GM12878 (cell line): ENCODE measurements around the gene BTBD1. TPM values are rescaled to one million over a fixed set of nuclear protein-coding genes. Genes with fewer than 3 reads are reported as not detected.

Experiments
- ATF7 ChIP-seq: fragments of 450-650 bp; IDR thresholded peaks from 2 replicates; pipeline ENCODE4 v1.6.1; 2016; ENCODE audit warnings: low read depth, mild to moderate bottlenecking
- BCL11A ChIP-seq: IDR thresholded peaks from 2 replicates; pipeline ENCODE4 v1.6.1; 2011; ENCODE audit warnings: low read depth, low read length
- BHLHE40 ChIP-seq, 2 experiments: fragments of 450-650 bp in 1 of 2; IDR thresholded peaks; 2 replicates each; pipeline ENCODE4 v1.6.1; 2011 to 2017; ENCODE audit warnings: low read depth in 2 of 2, borderline replicate concordance in 1 of 2, improper control_type of control experiment in 1 of 2, low read length in 1 of 2, mild to moderate bottlenecking in 1 of 2
- CBFB ChIP-seq: IDR thresholded peaks from 2 replicates; pipeline ENCODE4 v1.6.1; 2016; ENCODE audit warnings: antibody characterized with exemption, low read depth
- ELK1 ChIP-seq: IDR thresholded peaks from 2 replicates; pipeline ENCODE4 v1.6.1; 2012; ENCODE audit warnings: low read depth, low read length, improper control_type of control experiment
- FOXK2 ChIP-seq: fragments of 450-650 bp; IDR thresholded peaks from 2 replicates; pipeline ENCODE4 v1.6.1; 2017; ENCODE audit warnings: mild to moderate bottlenecking, moderate library complexity
- GABPA ChIP-seq: IDR thresholded peaks from 2 replicates; pipeline ENCODE4 v1.6.1; 2014; ENCODE audit warnings: antibody characterized with exemption, low read depth, mild to moderate bottlenecking, inconsistent platforms
- HDAC6 ChIP-seq: fragments of 200-600 bp; sonication (generic); IDR thresholded peaks from one replicate; pipeline ENCODE4 v1.8.0; 2017; ENCODE audit warnings: antibody characterized with exemption; ENCODE audit not compliant: unreplicated experiment
- HDGF ChIP-seq: fragments of 450-650 bp; IDR thresholded peaks from 2 replicates; pipeline ENCODE4 v1.6.1; 2016; ENCODE audit warnings: antibody characterized with exemption
- KAT2A ChIP-seq: conservative IDR thresholded peaks from 2 replicates; pipeline ENCODE4 v1.6.1; 2011; ENCODE audit warnings: low read depth, low read length; ENCODE audit not compliant: control insufficient read depth
- MTA2 ChIP-seq: fragments of 450-650 bp; IDR thresholded peaks from 2 replicates; pipeline ENCODE4 v1.6.1; 2016; ENCODE audit warnings: low read depth, mild to moderate bottlenecking, moderate library complexity
- NFYA ChIP-seq: IDR thresholded peaks from 2 replicates; pipeline ENCODE4 v1.6.1; 2011; ENCODE audit warnings: low read depth, mild to moderate bottlenecking, low read length, improper control_type of control experiment, borderline replicate concordance
- NR2F1 ChIP-seq: fragments of 450-650 bp; conservative IDR thresholded peaks from 2 replicates; pipeline ENCODE4 v1.6.1; 2017; ENCODE audit warnings: mild to moderate bottlenecking
- POLR2A ChIP-seq: IDR thresholded peaks from 2 replicates; pipeline ENCODE4 v1.6.1; 2011; ENCODE audit warnings: low read depth, mild to moderate bottlenecking, low read length
- PRDM15 ChIP-seq: fragments of 450-650 bp; formaldehyde crosslinking; IDR thresholded peaks from 2 replicates; pipeline ENCODE4 v1.4.0; 2020; ENCODE audit warnings: mild to moderate bottlenecking, moderate library complexity
- RAD21 ChIP-seq: IDR thresholded peaks from 2 replicates; pipeline ENCODE4 v1.6.1; 2011; ENCODE audit warnings: mild to moderate bottlenecking, low read depth, low read length, moderate library complexity; ENCODE audit not compliant: insufficient read depth
- RB1 ChIP-seq: fragments of 450-650 bp; formaldehyde crosslinking; IDR thresholded peaks from 2 replicates; pipeline ENCODE4 v1.6.1; 2017; ENCODE audit warnings: mild to moderate bottlenecking, borderline replicate concordance
- SP1 ChIP-seq: IDR thresholded peaks from one replicate; pipeline ENCODE4 v1.6.1; 2011; ENCODE audit warnings: low read depth, low read length
- SREBF2 ChIP-seq: IDR thresholded peaks from 2 replicates; pipeline ENCODE4 v1.6.1; 2012; ENCODE audit warnings: mild to moderate bottlenecking, low read length
- SRF ChIP-seq, 2 experiments: IDR thresholded peaks; 2 replicates each; pipeline ENCODE4 v1.6.1; 2011; ENCODE audit warnings: low read depth in 2 of 2, low read length in 2 of 2, mild to moderate bottlenecking in 1 of 2, moderate library complexity in 1 of 2
- TCF3 ChIP-seq: IDR thresholded peaks from 2 replicates; pipeline ENCODE4 v1.6.1; 2012; ENCODE audit warnings: low read depth, mild to moderate bottlenecking, low read length, borderline replicate concordance; ENCODE audit not compliant: insufficient read depth
- ZBED1 ChIP-seq: IDR thresholded peaks from 2 replicates; pipeline ENCODE4 v1.6.1; 2016; ENCODE audit warnings: borderline replicate concordance
- ZNF24 ChIP-seq: fragments of 450-650 bp; IDR thresholded peaks from 2 replicates; pipeline ENCODE4 v1.6.1; 2017; ENCODE audit warnings: antibody characterized with exemption, mild to moderate bottlenecking
- ZZZ3 ChIP-seq: IDR thresholded peaks from 2 replicates; pipeline ENCODE4 v1.6.1; 2011; ENCODE audit warnings: low read depth; ENCODE audit not compliant: control insufficient read depth, insufficient read length
- polyA plus RNA-seq, 11 experiments: library from polyadenylated mRNA; depleted of rRNA in 4 of 11; unstranded in 6 of 11; stranded (reverse) in 5 of 11; fragments of >200 nt; fragmentation: Nextera tagmentation in 4 of 11; fragmentation: Illumina TruSeq in 1 of 11; extraction: Ambion mirVana in 4 of 11; extraction: Trizol in 1 of 11; gene quantifications; 1 replicate in 1 of 11; 2 replicates in 10 of 11; pipeline versions ENCODE4 v1.2.1 to v1.2.3, GENCODE V29; 2011 to 2016; ENCODE audit warnings: inconsistent platforms in 2 of 11, missing spikeins in 2 of 11, low read depth in 1 of 11
- total RNA-seq, 4 experiments: library from RNA; depleted of rRNA in 3 of 4; stranded (reverse); fragments of >200 nt in 3 of 4; fragmentation: Illumina TruSeq in 1 of 4; extraction: Trizol in 1 of 4; gene quantifications; 2 replicates each; pipeline versions ENCODE4 v1.2.1 to v1.2.3, GENCODE V29; 2013 to 2021
- TF ChIP-seq, protein P1 (sequence below): IDR thresholded peaks from 2 replicates; pipeline ENCODE4 v1.6.1; 2011; ENCODE audit warnings: borderline replicate concordance, low read depth, mild to moderate bottlenecking, moderate library complexity, low read length; ENCODE audit not compliant: insufficient read depth, poor library complexity, severe bottlenecking

Gene BTBD1
- total and polyA plus RNA-seq, 10 of the 15 experiments (the other 5 are each of a cell fraction or from before 2014, with no cell fraction given), result 17.5 to 90.4 (median 73.1) TPM

- TF ChIP-seq PRDM15 (CRISPR knock-in tag) (no peak), CBFB (no peak), HDGF (no peak), ZBED1 (no peak), KAT2A (no peak), HDAC6 (peak; percentile 33), SREBF2 (no peak), BCL11A (no peak), SP1 (peak; percentile 8), NR2F1 (0 out of 2 replicates have a peak, but pooled peaks have one; percentile 25), TCF3 (0 out of 2 replicates have a peak, but pooled peaks have one; percentile 52), ZZZ3 (no peak), ATF7 (no peak), ELK1 (peak; percentile 92), POLR2A (peak; percentile 97), GABPA (peak; percentile 49; the same call in 1 of the 2 replicates), BHLHE40 (IDR thresholded peaks at IDR 0.05; ENCODE audit: borderline replicate concordance in 1 of 2, low read depth in 2 of 2, low read length in 1 of 2) (peak in 1 of 2 experiments; percentile 80; a peak in 2 of 4 replicates), RB1 (peak; percentile 81; the same call in 1 of the 2 replicates), MTA2 (0 out of 2 replicates have a peak, but pooled peaks have one; percentile 23), FOXK2 (no peak), NFYA (no peak), ZNF24 (0 out of 2 replicates have a peak, but pooled peaks have one; percentile 14), RAD21 (0 out of 2 replicates have a peak, but pooled peaks have one; percentile 4), SRF (IDR thresholded peaks at IDR 0.05; ENCODE audit: low read depth in 2 of 2, low read length in 2 of 2) (peak; percentile 94)
- TF ChIP-seq, protein P1, sequence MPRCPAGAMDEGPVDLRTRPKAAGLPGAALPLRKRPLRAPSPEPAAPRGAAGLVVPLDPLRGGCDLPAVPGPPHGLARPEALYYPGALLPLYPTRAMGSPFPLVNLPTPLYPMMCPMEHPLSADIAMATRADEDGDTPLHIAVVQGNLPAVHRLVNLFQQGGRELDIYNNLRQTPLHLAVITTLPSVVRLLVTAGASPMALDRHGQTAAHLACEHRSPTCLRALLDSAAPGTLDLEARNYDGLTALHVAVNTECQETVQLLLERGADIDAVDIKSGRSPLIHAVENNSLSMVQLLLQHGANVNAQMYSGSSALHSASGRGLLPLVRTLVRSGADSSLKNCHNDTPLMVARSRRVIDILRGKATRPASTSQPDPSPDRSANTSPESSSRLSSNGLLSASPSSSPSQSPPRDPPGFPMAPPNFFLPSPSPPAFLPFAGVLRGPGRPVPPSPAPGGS, result no peak
Observed at GRCh38 chr15:83066734-83067637, at the start of gene BTBD1 (continued).
